HEK293T (cell line): ENCODE data around the gene ENTREP1.

Experiments used
- ARNT ChIP-seq: fragments of 450-650 bp; IDR thresholded peaks from 2 replicates; pipeline ENCODE4 v1.6.1; 2017; ENCODE audit warnings: mild to moderate bottlenecking
- BHLHE40 ChIP-seq: fragments of 450-650 bp; IDR thresholded peaks from 2 replicates; pipeline ENCODE4 v1.6.1; 2016; ENCODE audit warnings: mild to moderate bottlenecking, moderate library complexity, borderline replicate concordance
- ELF4 ChIP-seq: fragments of 450-650 bp; IDR thresholded peaks from 2 replicates; pipeline ENCODE4 v1.6.1; 2017; ENCODE audit warnings: antibody characterized with exemption
- FOXA1 ChIP-seq: fragments of 450-650 bp; IDR thresholded peaks from 2 replicates; pipeline ENCODE4 v1.6.1; 2016; ENCODE audit warnings: mild to moderate bottlenecking
- FOXK2 ChIP-seq: fragments of 450-650 bp; IDR thresholded peaks from 2 replicates; pipeline ENCODE4 v1.6.1; 2016; ENCODE audit warnings: mild to moderate bottlenecking
- FOXM1 ChIP-seq: fragments of 450-650 bp; IDR thresholded peaks from 2 replicates; pipeline ENCODE4 v1.6.1; 2017; ENCODE audit warnings: mild to moderate bottlenecking, borderline replicate concordance
- L3MBTL2 ChIP-seq: fragments of 450-650 bp; conservative IDR thresholded peaks from 2 replicates; pipeline ENCODE4 v1.6.1; 2016; ENCODE audit warnings: mild to moderate bottlenecking
- LEF1 ChIP-seq: fragments of 450-650 bp; IDR thresholded peaks from 2 replicates; pipeline ENCODE4 v1.6.1; 2017; ENCODE audit warnings: mild to moderate bottlenecking, borderline replicate concordance
- SP1 ChIP-seq: fragments of 450-650 bp; IDR thresholded peaks from 2 replicates; pipeline ENCODE4 v1.6.1; 2017
- SUZ12 ChIP-seq: fragments of 450-650 bp; IDR thresholded peaks from 2 replicates; pipeline ENCODE4 v1.6.1; 2016; ENCODE audit warnings: mild to moderate bottlenecking
- TARDBP ChIP-seq: fragments of 450-650 bp; IDR thresholded peaks from 2 replicates; pipeline ENCODE4 v1.6.1; 2016
- ZNF384 ChIP-seq: fragments of 450-650 bp; IDR thresholded peaks from 2 replicates; pipeline ENCODE4 v1.6.1; 2016

- TF ChIP-seq L3MBTL2, result no peak
- no peak for TF ChIP-seq SUZ12
- TF ChIP-seq FOXM1, result no peak
- no peak for TF ChIP-seq ARNT
- no peak for TF ChIP-seq TARDBP
- TF ChIP-seq FOXK2, result no peak
- TF ChIP-seq BHLHE40, result no peak
- TF ChIP-seq ELF4, result no peak
- no peak for TF ChIP-seq LEF1
- no peak for TF ChIP-seq SP1
- no peak for TF ChIP-seq FOXA1
- TF ChIP-seq ZNF384, result no peak
Observed at GRCh38 chr9:69299826-69300225, 25.2 kb upstream of the ENTREP1 start.
